K562 treated with DMSO at 1 percent for 24 hours (cell line): ENCODE data around the gene CCDC15. TPM values are rescaled to one million over a fixed set of nuclear protein-coding genes. Genes with fewer than 3 reads are reported as not detected.

ENCODE experiments used
- total RNA-seq: library from RNA; unstranded; fragments of 300-600 nt; gene quantifications from 2 replicates; pipeline ENCODE4 v1.2.3, GENCODE V29; 2022; ENCODE audit warnings: low read depth; ENCODE audit not compliant: insufficient read depth

Gene CCDC15
- total RNA-seq: 2.4 and 4.6 TPM in 2 replicates

GRCh38 chr11:124953753-124954589 is at the start of gene CCDC15:
Gene CCDC15, plus strand, starts transcription at chr11:124954202. Its CDS starts 531 bp downstream, at chr11:124954733.

GRCh38 chr11:124918950-124919349 is 35.1 kb upstream of the CCDC15 start, which contains the start of gene HEPN1:
Gene HEPN1, plus strand, starts transcription at chr11:124919250.

GRCh38 chr11:124935548-124936514 is 18.2 kb upstream of the CCDC15 start, which contains the start of gene HEPACAM:
Gene HEPACAM, minus strand, starts transcription at chr11:124936047. Its CDS starts 41 bp downstream, at chr11:124936006.

GRCh38 chr11:125062931-125063428 is 109.0 kb downstream of the CCDC15 start, which contains the start of gene SLC37A2:
Gene SLC37A2, plus strand, starts transcription at chr11:125063305. Its CDS starts 63 bp downstream, at chr11:125063368.

Other genes starting within 250 kb of the CCDC15 start
- gene NRGN, start 214.3 kb upstream of the CCDC15 start, total RNA-seq: 17.7 and 18.4 TPM in 2 replicates
- gene VSIG2, start 201.9 kb upstream of the CCDC15 start, total RNA-seq: not detected in 2 replicates
- gene ESAM, start 191.9 kb upstream of the CCDC15 start, total RNA-seq: 0.71 and 1.1 TPM in 2 replicates
- 3.2 and 4.7 TPM in 2 replicates for gene MSANTD2, start 153.8 kb upstream of the CCDC15 start, total RNA-seq
- 1.3 and 2.5 TPM in 2 replicates for gene ROBO3, start 88.8 kb upstream of the CCDC15 start, total RNA-seq
- not detected in 2 replicates for gene ROBO4, start 56.3 kb upstream of the CCDC15 start, total RNA-seq
- gene HEPN1, start 35.0 kb upstream of the CCDC15 start, total RNA-seq: not detected in 2 replicates
- not detected in 2 replicates for gene HEPACAM, start 18.2 kb upstream of the CCDC15 start, total RNA-seq
- 1.8 and 2.0 TPM in 2 replicates for gene SLC37A2, start 109.1 kb downstream of the CCDC15 start, total RNA-seq
- gene TMEM218, start 157.4 kb downstream of the CCDC15 start, total RNA-seq: 14.0 and 16.0 TPM in 2 replicates
- 0.09 TPM in 1 of 2 replicates, not detected in the other for gene PKNOX2, start 210.5 kb downstream of the CCDC15 start, total RNA-seq